Ureter (tissue), 1 donor: ENCODE measurements around the gene CSK. TPM values are rescaled to one million over a fixed set of nuclear protein-coding genes. Genes with fewer than 3 reads are reported as not detected.
"Not testable (repeated sequence)": the region's sequence is repeated elsewhere in the genome, so short reads cannot be mapped to it uniquely, and the experiment has no call there.

Experiments used
- DNase-seq: peaks from one replicate; pipeline ENCODE4 v3.0.0-alpha.2; 2020; ENCODE audit warnings: low spot score
- total RNA-seq: library from RNA; stranded (reverse); gene quantifications from one replicate; pipeline ENCODE4 v1.2.4, GENCODE V29; 2023
- donor health status: DM: yes; HTN: yes; CAD: no.

Gene CSK
- total RNA-seq, 1 donor from 2014 or later = 61.6 TPM

DNA sequence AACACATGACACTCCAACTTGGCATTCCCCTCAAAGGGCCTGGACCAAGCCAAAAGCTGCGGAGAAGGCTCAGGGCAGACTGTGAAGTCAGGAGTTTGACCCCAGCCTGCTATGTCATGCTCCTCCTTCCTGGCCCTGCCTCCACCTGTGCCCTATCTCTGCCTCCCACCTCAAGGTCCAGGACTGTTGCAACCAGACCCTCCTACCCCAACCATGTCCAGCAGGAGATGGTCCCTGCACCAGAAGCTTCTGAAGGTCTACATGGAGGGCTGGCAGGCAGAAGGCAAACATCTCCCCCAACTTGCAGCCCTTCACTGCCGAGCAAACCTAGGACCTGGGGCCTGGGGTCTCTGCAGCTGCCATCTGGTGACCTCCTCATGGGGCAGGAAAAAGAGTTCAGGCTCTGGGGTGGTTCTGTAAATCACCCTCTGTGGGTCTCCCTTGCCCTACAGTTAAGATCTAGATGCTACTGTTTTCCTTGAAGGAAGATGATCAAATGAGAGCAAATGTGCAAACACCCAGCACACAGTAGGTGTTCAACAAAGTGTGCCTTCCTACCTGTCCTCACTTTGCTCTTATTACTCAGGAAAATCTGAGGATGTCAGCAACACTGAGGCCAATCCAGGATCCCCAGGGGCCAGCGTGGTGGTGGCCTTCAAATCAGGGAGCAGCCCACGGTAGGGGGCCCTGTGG, 11.5 kb upstream of the CSK start:
- no peak for DNase-seq

GRCh38 chr15:74773329-74773728, 8.6 kb upstream of the CSK start:
- no peak for DNase-seq

GRCh38 chr15:74773731-74774252, 8.1 kb upstream of the CSK start:
- no peak for DNase-seq

GRCh38 chr15:74775132-74775562, 6.7 kb upstream of the CSK start:
- no peak for DNase-seq

DNA sequence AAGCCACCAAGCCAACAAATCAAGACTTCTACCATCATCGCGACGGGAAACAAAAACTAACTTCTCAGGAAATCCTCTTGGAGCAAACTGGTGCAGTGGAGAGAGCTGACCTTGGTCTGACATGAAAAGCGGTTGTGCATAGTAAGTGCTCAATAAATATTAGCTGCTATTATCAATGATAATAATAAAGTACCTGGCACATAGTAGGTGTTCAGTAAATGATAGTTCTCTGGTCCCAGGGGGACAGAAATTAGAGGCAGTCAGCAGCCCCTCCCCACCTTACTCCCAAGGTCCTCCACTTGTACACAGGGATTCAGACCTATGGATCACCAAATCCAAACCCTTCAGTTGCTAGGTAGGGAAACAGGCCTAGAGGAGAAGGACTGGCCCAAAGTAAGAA, 6.0 kb upstream of the CSK start:
- DNase-seq = no peak

DNA sequence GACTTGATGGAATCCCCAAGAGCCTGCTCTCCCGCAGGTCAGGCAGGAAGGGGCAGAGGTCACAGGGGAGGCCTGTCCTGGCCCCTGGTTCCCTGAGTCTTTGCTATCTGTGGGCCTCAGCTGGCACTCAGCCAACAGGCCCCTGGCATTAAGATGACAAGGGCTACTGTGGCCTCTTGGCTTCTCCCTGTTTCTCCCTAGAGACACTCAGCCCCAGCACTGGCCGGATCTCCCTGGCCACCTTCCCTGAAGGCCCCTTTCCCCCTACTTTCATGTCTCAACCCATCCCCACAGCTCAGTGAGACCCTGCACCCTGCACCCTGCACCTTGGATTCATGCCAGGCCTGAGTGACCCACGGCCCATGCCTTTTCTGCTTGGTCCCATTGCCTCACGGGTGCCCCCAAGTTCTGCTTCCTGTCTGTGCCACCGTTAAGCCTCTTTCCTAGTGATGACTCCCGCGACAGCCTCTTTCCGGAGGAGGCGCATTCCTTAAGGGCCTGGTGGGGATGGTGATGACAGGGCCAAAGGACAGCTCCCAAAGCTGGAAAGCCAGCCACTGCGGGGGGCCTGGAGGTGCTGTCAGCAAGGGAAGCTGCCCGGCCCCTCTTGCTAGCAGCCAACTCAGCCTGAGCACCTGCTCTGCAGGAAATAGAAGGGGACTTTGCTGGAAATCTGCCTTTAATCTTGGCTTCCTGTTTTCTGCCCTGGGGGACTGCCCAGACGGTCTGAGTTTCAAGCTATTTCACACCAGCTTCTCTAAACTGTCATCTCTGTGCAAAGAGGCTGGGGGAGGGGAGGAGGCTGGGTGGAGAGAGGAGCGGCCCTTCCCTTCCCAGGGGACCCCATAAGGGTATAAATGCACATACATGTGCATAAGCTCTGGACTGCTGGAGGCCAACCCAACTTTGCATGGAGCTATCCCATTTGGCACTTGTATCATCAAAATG, 4.8 kb upstream of the CSK start:
- no peak for DNase-seq

DNA sequence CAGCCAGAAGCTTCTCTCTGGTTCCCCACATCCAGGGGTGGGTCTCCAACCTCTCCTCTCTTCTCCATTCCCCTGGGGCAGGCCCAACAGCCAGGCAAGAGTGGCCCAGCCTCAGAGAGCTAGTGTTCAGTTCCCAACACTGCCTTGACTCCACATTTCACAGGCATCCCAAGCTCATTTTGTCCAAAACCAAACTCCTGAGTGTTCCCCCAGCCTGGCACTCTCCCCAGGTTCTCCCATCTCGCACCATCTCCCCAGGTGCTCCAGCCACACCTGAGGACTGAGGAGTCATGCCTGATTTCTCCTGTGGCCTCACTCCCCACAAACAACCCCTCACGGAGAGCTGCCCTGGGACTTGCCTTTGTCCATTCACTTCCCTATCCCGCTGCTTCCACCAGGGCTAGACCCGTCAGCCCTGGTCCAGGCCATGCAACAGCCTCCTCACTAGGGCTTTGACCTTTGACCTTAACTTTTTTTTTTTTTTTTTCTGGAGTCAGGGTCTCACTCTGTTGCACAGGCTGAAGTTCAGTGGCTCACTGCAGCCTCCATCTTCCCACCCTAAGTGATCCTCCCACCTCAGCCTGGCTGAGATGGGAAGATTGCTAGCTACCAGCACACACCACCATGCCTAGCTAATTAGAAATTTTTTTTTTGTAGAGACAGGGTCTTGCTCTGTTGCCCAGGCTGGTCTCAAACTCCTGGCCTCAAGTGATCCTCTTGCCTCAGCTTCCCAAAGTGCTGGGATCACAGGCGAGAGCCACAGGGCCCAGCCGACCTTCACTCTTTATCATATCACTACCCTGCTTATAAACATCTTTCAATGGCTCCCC, 3.9 kb upstream of the CSK start:
- no peak for DNase-seq

GRCh38 chr15:74778599-74778970, 3.3 kb upstream of the CSK start:
- no peak for DNase-seq

GRCh38 chr15:74779162-74779648, 2.7 kb upstream of the CSK start:
- no peak for DNase-seq

DNA sequence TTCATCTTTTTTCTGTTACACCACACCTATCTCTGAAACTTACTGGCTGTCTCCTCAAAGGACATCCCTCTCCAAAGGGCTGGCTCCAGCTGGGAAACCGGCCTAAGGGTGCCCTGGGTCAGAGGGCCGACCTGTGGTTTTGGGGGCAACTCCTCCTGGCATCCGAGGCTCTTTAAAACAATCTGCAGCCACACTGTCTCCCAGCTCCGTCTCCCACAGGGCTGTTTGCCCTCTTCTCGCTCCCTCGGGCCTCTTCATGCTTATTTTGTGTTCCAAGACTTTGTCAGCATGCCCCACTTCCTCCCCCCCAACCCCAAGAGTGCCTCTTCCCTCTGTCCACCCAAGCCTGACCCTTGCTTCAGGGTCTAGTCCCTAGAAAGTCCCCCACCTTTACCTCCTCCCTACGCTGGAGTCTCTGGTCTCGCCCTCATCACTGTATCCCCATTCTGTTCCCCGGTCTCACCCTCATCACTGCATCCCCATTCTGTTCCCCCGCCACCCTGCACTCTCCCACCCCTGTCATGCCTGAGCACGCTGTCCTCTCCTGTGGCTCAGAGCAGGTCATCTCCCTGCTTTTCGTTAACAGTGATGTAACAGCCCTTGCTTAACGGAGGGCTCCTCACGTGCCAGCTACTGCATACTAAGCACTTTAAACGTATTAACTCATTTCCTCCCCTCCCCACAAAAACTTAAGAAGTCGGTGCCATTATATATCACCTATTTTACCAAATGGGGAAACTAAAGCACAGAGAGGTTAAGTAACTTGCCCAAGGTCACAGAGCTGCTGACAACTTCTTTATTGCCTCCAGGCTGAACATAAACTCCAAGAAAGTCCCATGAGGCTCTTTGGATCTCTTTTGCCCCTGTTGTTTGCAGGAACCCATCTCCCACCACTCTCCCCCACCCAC, 1.1 kb upstream of the CSK start:
- no peak for DNase-seq

DNA sequence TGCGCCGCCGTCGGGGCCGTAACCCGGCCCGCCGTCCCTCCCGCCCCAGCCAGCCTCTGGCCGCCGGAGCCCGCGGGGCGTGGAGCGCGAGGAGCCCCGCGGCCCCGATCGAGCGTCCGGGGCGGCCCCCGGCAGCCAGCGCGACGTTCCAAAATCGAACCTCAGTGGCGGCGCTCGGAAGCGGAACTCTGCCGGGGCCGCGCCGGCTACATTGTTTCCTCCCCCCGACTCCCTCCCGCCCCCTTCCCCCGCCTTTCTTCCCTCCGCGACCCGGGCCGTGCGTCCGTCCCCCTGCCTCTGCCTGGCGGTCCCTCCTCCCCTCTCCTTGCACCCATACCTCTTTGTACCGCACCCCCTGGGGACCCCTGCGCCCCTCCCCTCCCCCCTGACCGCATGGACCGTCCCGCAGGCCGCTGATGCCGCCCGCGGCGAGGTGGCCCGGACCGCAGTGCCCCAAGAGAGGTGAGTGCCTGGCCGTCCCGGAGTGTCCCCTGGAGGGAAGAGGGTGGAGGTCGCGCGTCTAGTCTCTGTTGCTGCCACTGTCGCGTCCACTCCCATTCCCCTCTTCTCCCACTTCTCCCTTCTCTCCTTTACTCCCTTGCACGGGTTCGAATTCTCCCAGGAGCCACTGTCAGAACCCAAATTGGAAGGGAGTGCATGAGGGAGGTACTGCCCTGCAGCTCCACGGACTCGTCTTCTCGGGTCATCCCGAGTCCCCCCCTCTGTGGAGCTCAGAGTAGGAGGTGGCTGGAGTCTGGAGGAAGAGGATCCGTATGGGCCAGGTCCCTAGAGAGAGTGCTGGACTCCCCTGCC, 585 bp downstream of the CSK start:
- DNase-seq = no peak

GRCh38 chr15:74783072-74783807, 1.4 kb downstream of the CSK start:
- DNase-seq = no peak

DNA sequence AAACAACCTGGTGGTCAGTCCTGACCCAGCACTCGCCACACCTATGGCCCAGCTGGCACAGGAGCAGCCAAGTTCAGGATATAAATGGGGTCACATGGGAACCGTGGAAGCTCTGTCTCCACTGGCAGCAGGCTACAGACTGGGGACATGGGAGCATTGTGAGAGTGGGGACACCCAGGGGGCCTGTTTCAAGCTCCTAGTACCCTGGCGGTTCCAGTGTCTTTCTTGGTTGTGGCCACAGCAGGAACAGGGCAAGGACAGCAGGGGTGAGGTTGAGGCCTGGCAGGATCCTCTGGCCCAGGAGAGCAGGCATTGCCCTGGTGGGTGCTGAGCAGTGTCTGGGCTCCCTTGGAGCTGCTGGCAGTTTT, 1.9 kb downstream of the CSK start:
- no peak for DNase-seq

- DNase-seq = no peak
Observed at GRCh38 chr15:74784426-74785193, 2.7 kb downstream of the CSK start.

DNA sequence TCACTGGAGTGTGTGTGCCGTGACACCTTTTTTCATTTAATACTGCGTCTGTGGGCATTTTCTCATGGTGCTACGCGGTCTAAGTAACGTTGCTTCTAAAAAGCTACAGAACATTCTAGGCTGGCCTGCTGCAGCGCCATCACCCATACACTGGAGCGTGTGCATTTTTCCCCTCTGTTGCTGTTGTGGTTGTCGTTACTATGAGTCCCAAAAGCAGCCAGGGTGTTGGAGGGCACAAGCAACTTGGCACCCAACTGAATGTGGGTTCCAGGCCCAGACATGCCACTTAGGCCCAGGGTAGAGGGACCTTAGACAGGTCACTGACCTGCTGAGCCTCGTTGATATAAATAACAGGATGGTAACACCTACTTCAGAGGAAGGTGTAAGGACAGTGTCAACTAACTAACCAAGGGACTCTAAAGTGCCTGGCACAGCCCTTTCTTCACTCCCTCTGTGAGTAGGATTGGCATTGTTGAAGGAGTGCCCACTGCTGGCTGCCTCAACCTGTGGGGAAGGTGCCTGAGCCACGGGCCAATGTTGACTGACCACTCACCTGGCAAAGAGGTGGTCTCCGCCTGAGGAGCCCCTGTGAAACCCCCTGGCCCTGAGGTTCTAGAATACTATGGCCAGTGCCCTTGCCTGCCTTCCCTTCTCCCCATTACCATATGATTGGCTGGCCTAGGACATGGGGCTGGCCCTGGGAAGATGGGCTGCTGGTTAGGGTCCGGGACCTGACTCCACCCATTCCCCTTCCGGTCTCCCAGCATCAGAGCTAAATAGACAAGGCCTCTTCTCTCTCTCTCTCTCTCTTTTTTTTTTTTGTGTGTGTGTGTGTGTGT, 3.5 kb downstream of the CSK start:
- no peak for DNase-seq

DNA sequence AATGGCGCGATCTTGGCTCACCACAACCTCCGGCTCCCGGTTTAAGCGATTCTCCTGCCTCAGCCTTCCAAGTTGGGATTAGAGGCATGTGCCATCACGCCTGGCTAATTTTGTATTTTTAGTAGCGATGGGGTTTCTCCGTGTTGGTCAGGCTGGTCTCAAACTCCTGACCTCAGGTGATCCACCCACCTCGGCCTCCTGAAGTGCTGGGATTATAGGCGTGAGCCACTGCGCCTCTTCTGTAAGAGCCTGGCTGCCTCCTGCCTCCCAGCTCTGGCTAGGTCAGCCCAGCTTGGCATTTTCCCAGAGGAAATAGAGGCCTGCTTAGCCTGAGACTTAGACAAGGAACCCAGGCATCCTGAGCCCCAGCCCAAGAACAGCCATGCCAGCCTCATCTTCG, 4.2 kb downstream of the CSK start:
- not testable (repeated sequence) for DNase-seq

DNA sequence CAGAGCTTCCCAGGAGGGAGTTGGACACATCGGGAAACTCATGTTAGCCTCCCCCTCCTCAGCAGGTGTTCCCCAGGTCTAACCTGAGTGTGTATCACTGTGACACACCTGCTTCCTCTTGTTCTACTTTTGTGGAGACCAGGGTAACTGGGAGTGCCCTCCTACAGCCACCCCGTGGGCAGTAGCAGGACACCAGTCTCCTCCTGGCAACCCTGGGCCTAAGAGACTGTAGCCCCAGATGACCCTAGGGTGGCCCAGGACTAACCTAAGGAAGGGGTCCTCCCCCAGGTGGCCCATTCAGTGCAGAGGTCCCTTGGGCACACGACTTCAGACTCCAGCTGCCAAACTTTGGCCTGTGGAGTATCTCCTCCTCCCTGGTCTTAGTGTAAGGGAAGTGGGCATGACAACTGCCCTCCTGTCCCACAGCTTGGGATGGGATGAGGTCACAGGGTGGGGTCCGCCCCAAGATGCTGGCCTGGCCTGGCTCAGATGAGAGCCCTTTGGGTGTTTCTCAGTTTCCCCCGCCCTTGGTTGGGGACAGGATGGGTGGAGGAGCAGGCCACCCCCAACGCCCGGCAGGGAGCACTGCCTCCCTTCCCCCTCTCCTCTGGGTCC, 4.8 kb downstream of the CSK start:
- no peak for DNase-seq
